BLaER1 (cell line): ENCODE results near the gene CREBBP.

ENCODE experiments used
- H3K27ac ChIP-seq: shearing (Covaris generic); formaldehyde crosslinking; 2 replicates; pipeline ENCODE4 v1.8.1; 2022
- H3K27me3 ChIP-seq: shearing (Covaris generic); formaldehyde crosslinking; 2 replicates; pipeline ENCODE4 v1.8.1; 2022
- H3K36me3 ChIP-seq: shearing (Covaris generic); formaldehyde crosslinking; 2 replicates; pipeline ENCODE4 v1.8.1; 2022
- H3K4me1 ChIP-seq: shearing (Covaris generic); formaldehyde crosslinking; 2 replicates; pipeline ENCODE4 v1.8.1; 2022
- H3K4me2 ChIP-seq: shearing (Covaris generic); formaldehyde crosslinking; 2 replicates; pipeline ENCODE4 v1.8.1; 2022
- H3K4me3 ChIP-seq: shearing (Covaris generic); formaldehyde crosslinking; 2 replicates; pipeline ENCODE4 v1.8.1; 2022
- H3K9ac ChIP-seq: shearing (Covaris generic); formaldehyde crosslinking; 2 replicates; pipeline ENCODE4 v1.8.1; 2022
- H3K9me3 ChIP-seq: shearing (Covaris generic); formaldehyde crosslinking; 2 replicates; pipeline ENCODE4 v1.8.1; 2022
- H4K20me1 ChIP-seq: shearing (Covaris generic); formaldehyde crosslinking; 2 replicates; pipeline ENCODE4 v1.8.1; 2022
- Cebpa-rat ChIP-seq: shearing (Covaris generic); IDR thresholded peaks from 2 replicates; pipeline ENCODE4 v1.8.1; 2022

Gene CREBBP

DNA sequence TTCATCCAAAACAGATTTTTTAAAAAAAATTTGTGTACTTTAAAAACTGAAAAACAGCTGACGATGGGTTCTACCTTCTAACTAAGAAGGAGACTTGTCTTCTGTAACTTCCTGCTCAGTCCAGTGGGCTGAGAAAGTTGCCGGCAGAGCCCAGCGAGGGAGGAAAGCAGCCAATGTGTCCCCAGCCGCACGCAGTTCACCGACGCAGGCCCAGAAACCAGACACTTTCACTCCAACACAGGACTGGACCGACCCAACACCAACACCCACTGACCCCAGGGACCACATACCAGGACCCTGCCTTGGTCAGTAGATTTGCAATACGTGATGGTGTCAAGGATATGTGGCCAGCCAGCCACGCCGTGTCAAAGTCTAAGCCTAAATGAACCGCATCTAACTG is 188.8 kb downstream of the CREBBP start:
- H3K36me3 ChIP-seq, result peaks cover 69% of the 10 kb centered on the region
- no peak overlapping the region for H3K27ac ChIP-seq
- no peaks in the 10 kb centered on the region for H3K9me3 ChIP-seq
- peaks cover 71% of the 10 kb centered on the region for H4K20me1 ChIP-seq
- H3K4me3 ChIP-seq, result no peak overlapping the region
- no peak for TF ChIP-seq Cebpa-rat
- H3K9ac ChIP-seq, result no peak overlapping the region
- H3K4me1 ChIP-seq, result peaks cover 21% of the 10 kb centered on the region
- H3K27me3 ChIP-seq, result no peaks in the 10 kb centered on the region
- H3K4me2 ChIP-seq, result peak overlapping the region; percentile 66; the same call in 1 of the 2 replicates

DNA sequence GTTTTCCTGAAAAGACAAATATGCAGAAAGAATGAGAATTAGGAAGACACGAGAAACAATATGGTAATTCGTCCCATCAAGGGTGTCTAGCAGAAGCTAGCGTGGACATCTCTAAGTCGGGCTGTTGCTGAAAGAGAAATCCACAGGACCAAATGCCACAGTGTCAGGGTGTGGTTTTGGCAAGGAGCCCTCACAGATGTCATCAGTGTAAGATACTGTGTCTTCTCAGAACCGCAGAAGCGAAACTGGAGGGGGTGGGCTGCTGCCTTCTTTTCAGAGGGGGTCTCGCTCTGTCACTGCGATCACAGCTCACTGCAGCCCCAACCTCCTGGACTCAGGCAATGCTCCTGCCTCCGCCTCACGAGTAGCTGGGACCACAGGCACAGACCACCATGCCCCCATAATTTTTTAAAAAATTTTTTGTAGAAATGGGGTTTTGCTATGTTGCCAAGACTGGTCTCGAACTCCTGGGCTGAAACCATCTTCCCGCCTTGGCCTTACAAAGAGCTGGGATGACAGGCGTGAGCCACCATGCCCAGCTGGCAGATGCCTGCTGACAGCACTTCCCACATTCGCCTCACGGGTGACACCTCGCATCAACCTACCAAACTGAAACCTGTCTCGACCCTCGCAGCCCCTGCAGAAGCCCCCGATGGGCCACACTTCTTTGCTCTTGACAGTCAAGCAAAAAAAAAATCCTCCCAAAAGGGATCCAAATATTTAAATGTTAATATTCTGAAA is 189.4 kb downstream of the CREBBP start:
- H3K9me3 ChIP-seq, result no peaks in the 10 kb centered on the region
- H3K27me3 ChIP-seq, result no peaks in the 10 kb centered on the region
- H3K9ac ChIP-seq, result peak overlapping the region; percentile 27; the same call in 1 of the 2 replicates
- H3K4me2 ChIP-seq, result peak overlapping the region; percentile 66
- no peak overlapping the region for H3K4me3 ChIP-seq
- peaks cover 21% of the 10 kb centered on the region for H3K4me1 ChIP-seq
- H3K36me3 ChIP-seq, result peaks cover 72% of the 10 kb centered on the region
- peaks cover 70% of the 10 kb centered on the region for H4K20me1 ChIP-seq
- no peak for TF ChIP-seq Cebpa-rat
- no peak overlapping the region for H3K27ac ChIP-seq

DNA sequence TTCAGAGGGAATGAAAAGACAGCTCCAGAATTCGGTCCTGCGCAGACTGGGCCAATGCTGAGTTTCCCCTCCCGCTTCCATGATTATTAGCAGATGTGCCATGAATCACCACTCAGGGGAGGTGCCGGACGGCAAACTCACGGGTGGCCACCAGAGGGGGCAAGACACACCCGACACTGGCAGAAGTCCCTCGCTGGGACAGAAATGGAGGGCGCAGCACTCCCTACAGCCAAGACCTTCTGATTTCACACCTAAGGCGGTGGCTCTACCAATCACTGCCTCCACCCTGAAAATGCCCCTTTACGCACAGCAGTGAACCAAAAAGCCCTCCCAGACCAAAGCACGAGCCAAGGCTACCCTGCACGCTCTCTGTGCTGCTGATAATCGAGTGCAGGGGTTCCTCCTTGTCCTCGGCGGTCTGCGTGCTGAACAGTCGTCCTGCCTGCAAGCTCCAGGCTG is 190.0 kb downstream of the CREBBP start:
- H3K36me3 ChIP-seq, result peaks cover 72% of the 10 kb centered on the region

GRCh38 chr16:3689731-3690130 is 190.8 kb downstream of the CREBBP start:
- Histone ChIP-seq H3K36me3 (peaks cover 72% of the 10 kb centered on the region), H3K9ac (no peak overlapping the region), H3K27ac (no peak overlapping the region), H3K4me3 (no peak overlapping the region), H3K4me1 (peaks cover 21% of the 10 kb centered on the region), H3K27me3 (no peaks in the 10 kb centered on the region), H3K9me3 (no peaks in the 10 kb centered on the region), H4K20me1 (peaks cover 56% of the 10 kb centered on the region), H3K4me2 (no peak overlapping the region)
- no peak for TF ChIP-seq Cebpa-rat

More for the DNA sequence above, 190.0 kb downstream of the CREBBP start:
- peak overlapping the region; percentile 27; the same call in 1 of the 2 replicates for H3K9ac ChIP-seq
- H3K27me3 ChIP-seq, result no peaks in the 10 kb centered on the region
- no peaks in the 10 kb centered on the region for H3K9me3 ChIP-seq
- H4K20me1 ChIP-seq, result peaks cover 64% of the 10 kb centered on the region
- H3K27ac ChIP-seq, result no peak overlapping the region
- peaks cover 21% of the 10 kb centered on the region for H3K4me1 ChIP-seq
- TF ChIP-seq Cebpa-rat, result no peak
- peak overlapping the region; percentile 66 for H3K4me2 ChIP-seq
- no peak overlapping the region for H3K4me3 ChIP-seq

- Histone ChIP-seq H3K4me3 (no peak overlapping the region), H3K9ac (no peak overlapping the region), H3K4me1 (peaks cover 21% of the 10 kb centered on the region), H4K20me1 (peaks cover 37% of the 10 kb centered on the region), H3K27me3 (no peaks in the 10 kb centered on the region), H3K27ac (no peak overlapping the region), H3K4me2 (no peak overlapping the region), H3K36me3 (peaks cover 74% of the 10 kb centered on the region), H3K9me3 (no peaks in the 10 kb centered on the region)
- no peak for TF ChIP-seq Cebpa-rat
These were observed 192.7 kb downstream of the CREBBP start for GRCh38 chr16:3687792-3688191.

GRCh38 chr16:3687021-3687420 is 193.5 kb downstream of the CREBBP start:
- H3K9me3 ChIP-seq, result no peaks in the 10 kb centered on the region
- H3K36me3 ChIP-seq, result peaks cover 82% of the 10 kb centered on the region
- no peak overlapping the region for H3K4me2 ChIP-seq
- H4K20me1 ChIP-seq, result peaks cover 29% of the 10 kb centered on the region
- no peak overlapping the region for H3K27ac ChIP-seq
- no peaks in the 10 kb centered on the region for H3K27me3 ChIP-seq
- H3K9ac ChIP-seq, result no peak overlapping the region
- H3K4me1 ChIP-seq, result peaks cover 21% of the 10 kb centered on the region
- TF ChIP-seq Cebpa-rat, result no peak
- H3K4me3 ChIP-seq, result no peak overlapping the region

DNA sequence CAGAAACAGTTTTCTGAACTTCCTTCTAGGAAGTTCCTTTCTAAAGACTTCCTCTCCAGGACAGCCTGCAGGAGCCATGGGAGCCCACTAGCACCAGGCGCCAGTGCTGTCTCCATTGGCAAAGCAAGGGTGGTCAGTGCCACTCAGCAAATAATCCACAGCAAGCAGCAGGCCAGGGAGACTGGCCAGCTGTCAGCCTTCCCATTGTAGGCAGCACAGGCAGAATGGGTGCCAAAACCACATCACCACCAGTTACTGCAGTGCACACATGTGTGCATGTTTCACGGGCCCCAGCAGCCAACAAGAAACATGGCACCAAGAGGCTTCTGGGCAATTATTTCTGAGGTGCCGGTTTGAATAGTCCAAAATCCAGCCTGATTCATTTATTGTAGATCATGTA is 199.3 kb downstream of the CREBBP start:
- no peak overlapping the region for H3K4me2 ChIP-seq
- peaks cover 99% of the 10 kb centered on the region for H3K36me3 ChIP-seq
- H3K27me3 ChIP-seq, result no peaks in the 10 kb centered on the region
- 0 out of 2 replicates have a peak, but pooled peaks cover under 1% of the 10 kb centered on the region for H4K20me1 ChIP-seq
- no peak overlapping the region for H3K9ac ChIP-seq
- no peaks in the 10 kb centered on the region for H3K9me3 ChIP-seq
- H3K27ac ChIP-seq, result no peak overlapping the region
- no peaks in the 10 kb centered on the region for H3K4me1 ChIP-seq
- no peak overlapping the region for H3K4me3 ChIP-seq
- TF ChIP-seq Cebpa-rat, result no peak

DNA sequence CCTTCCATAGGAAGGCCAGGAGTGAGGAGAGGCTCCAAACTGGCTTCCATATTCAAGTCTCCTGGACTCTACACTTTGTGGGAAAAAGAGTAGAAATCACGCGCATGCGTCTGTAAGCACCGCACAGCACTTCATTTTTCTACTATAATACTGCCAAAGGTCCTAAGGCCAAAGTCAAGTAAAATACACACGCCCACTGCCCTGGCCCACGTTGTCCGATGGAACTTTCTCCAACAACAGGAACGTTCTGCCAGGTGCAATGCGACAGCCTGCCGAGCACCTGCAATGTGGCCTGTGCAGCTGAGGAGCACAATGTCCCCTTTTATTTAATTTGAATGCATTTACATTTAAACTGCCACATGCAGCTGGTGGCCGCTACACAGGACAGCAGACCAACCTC is 202.5 kb downstream of the CREBBP start:
- Histone ChIP-seq H3K4me2 (no peak overlapping the region), H3K27ac (no peak overlapping the region), H3K27me3 (no peaks in the 10 kb centered on the region), H3K4me3 (no peak overlapping the region), H3K4me1 (no peaks in the 10 kb centered on the region), H4K20me1 (peaks cover 15% of the 10 kb centered on the region; the same call in 1 of the 2 replicates), H3K9me3 (no peaks in the 10 kb centered on the region), H3K36me3 (peaks cover 100% of the 10 kb centered on the region), H3K9ac (no peak overlapping the region)
- no peak for TF ChIP-seq Cebpa-rat

DNA sequence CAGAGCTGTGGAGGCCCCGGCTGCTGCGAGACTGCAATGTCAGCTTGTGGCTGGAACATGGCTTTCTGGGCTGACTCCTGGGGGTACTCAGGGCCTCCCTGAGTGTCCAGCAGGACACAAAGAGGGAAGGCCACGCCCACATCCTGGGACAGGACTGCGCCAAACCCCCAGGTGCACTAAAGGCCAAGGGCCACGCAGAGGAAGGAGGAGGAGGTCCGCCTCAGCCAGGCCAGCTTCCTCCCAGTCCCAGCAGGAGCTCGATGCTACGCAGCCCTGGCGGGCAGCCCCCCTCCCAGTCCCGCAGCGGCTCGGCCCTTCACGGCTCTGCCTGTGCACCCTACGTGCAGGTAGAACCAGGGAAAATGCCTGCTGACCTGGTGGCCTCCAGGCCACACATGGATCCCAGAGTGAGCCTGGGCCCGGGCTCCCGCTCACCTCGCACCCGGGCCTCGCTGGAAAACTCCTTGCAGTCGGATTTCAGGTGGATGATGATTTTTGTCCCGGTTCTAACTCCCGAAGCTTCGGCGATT is 204.8 kb downstream of the CREBBP start:
- Histone ChIP-seq H3K36me3 (peaks cover 100% of the 10 kb centered on the region), H4K20me1 (peaks cover 31% of the 10 kb centered on the region; the same call in 1 of the 2 replicates), H3K4me1 (peaks cover 3% of the 10 kb centered on the region; the same call in 1 of the 2 replicates), H3K4me2 (no peak overlapping the region), H3K27me3 (no peaks in the 10 kb centered on the region), H3K9me3 (no peaks in the 10 kb centered on the region), H3K27ac (no peak overlapping the region), H3K4me3 (no peak overlapping the region), H3K9ac (no peak overlapping the region)
- TF ChIP-seq Cebpa-rat, result no peak
